K562 (cell line): ENCODE measurements around the gene STRIP1. TPM values are rescaled to one million over a fixed set of nuclear protein-coding genes. Genes with fewer than 3 reads are reported as not detected.

ENCODE experiments used
- ATAC-seq: fragments of 200-7000 bp; cut with Tn5 transposase; 3 replicates; pipeline ENCODE4 v1.9.1; 2020; ENCODE audit warnings: moderate library complexity
- BruUV-seq: library from RNA; stranded (reverse); fragments of 400-500 nt; replicated peaks from 2 replicates; lab custom pipeline; 2021; lab: Mats Ljungman, UMichigan
- CTCF ChIA-PET: fragments of 300-600 bp; formaldehyde crosslinking; extraction: SDS; loops from one replicate; lab custom pipeline; 2021; ENCODE audit warnings: low intra/inter-chr PET ratio; lab: Yijun Ruan, JAX
- POLR2A ChIA-PET: fragments of 300-600, 350-650 bp; sonication (Branson Sonifier 250); formaldehyde crosslinking; extraction: SDS; loops from one replicate; lab custom pipeline; 2021; ENCODE audit warnings: antibody characterized with exemption, inconsistent platforms; lab: Yijun Ruan, JAX
- DNase-seq, 4 experiments: peaks; one replicate each; pipeline versions ENCODE4 v3.0.0 to v3.0.0-alpha.2; 2011 to 2018; ENCODE audit warnings: low spot score in 3 of 4, mixed read lengths in 3 of 4; ENCODE audit errors: extremely low read depth in 1 of 4
- FAIRE-seq: peaks from 2 replicates; lab custom pipeline; 2011; peaks lifted over from hg19 to GRCh38; lab: Jason Lieb, UNC
- H2AFZ ChIP-seq: 2 replicates; pipeline ENCODE4 v1.6.0; 2011; ENCODE audit warnings: low read depth, low read length, control low read depth, inconsistent platforms
- H3K27ac ChIP-seq: fragments of 200-600 bp; 3 replicates; pipeline ENCODE4 v1.8.0; 2011; ENCODE audit warnings: low read depth, mild to moderate bottlenecking, control low read depth, inconsistent platforms, low read length, moderate library complexity, mixed read lengths; ENCODE audit errors: extremely low read depth
- H3K27me3 ChIP-seq, 2 experiments: fragments of 300-600 bp in 1 of 2; 2 replicates in 1 of 2; 3 replicates in 1 of 2; pipeline versions ENCODE4 v1.6.0 to v1.8.0; 2011; ENCODE audit warnings: inconsistent platforms in 2 of 2, low read length in 2 of 2, mild to moderate bottlenecking in 1 of 2, mixed read lengths in 1 of 2, moderate library complexity in 1 of 2; ENCODE audit not compliant: control insufficient read depth in 2 of 2, insufficient read depth in 2 of 2
- H3K36me3 ChIP-seq: fragments of 300-600 bp; 3 replicates; pipeline ENCODE4 v1.8.0; 2011; ENCODE audit warnings: mild to moderate bottlenecking, low read length, inconsistent platforms; ENCODE audit not compliant: control insufficient read depth, insufficient read depth
- H3K4me1 ChIP-seq, 2 experiments: fragments of 200-600 bp in 1 of 2; replicated peaks in 1 of 2; 2 replicates in 1 of 2; 3 replicates in 1 of 2; pipeline versions ENCODE4 v1.5.1 to v1.8.0; 2011; ENCODE audit warnings: inconsistent platforms in 2 of 2, low read length in 2 of 2, mild to moderate bottlenecking in 1 of 2, mixed read lengths in 1 of 2, moderate library complexity in 1 of 2; ENCODE audit not compliant: control insufficient read depth in 2 of 2, insufficient read depth in 2 of 2
- H3K4me2 ChIP-seq: 2 replicates; pipeline ENCODE4 v1.6.1; 2011; ENCODE audit warnings: low read length, control low read depth, inconsistent platforms, mixed read lengths; ENCODE audit not compliant: insufficient read depth
- H3K4me3 ChIP-seq: fragments of 200-600 bp; sonication (generic), shearing (Covaris generic); 2 replicates; pipeline ENCODE4 v1.5.1; 2016; ENCODE audit warnings: control low read depth, inconsistent platforms
- H3K79me2 ChIP-seq: fragments of 200-600 bp; 3 replicates; pipeline ENCODE4 v1.8.0; 2011; ENCODE audit warnings: low read length, inconsistent platforms; ENCODE audit not compliant: control insufficient read depth, insufficient read depth
- H3K9ac ChIP-seq, 2 experiments: 2 replicates each; pipeline versions ENCODE4 v1.6.0 to v1.6.1; 2011; ENCODE audit warnings: low read depth in 2 of 2, low read length in 2 of 2, control low read depth in 1 of 2, inconsistent platforms in 1 of 2, mild to moderate bottlenecking in 1 of 2, mixed read lengths in 1 of 2; ENCODE audit not compliant: insufficient read depth in 1 of 2
- H3K9me1 ChIP-seq: one replicate; pipeline ENCODE4 v1.6.0; 2011; ENCODE audit warnings: inconsistent platforms, mild to moderate bottlenecking, low read length, moderate library complexity; ENCODE audit not compliant: control insufficient read depth, insufficient read depth
- H3K9me3 ChIP-seq: replicated peaks from 2 replicates; pipeline ENCODE4 v1.5.1; 2011; ENCODE audit warnings: low read depth, low read length, inconsistent platforms; ENCODE audit not compliant: control insufficient read depth, insufficient read depth
- H4K20me1 ChIP-seq: replicated peaks from 2 replicates; pipeline ENCODE4 v1.6.1; 2011; ENCODE audit warnings: low read length, inconsistent platforms, mixed read lengths; ENCODE audit not compliant: control insufficient read depth, insufficient read depth
- ETV1 ChIP-seq: fragments of 450-650 bp; conservative IDR thresholded peaks from 2 replicates; pipeline ENCODE4 v1.6.1; 2016; ENCODE audit warnings: missing genetic modification characterization, control low read depth, low read depth, missing compliant biosample characterization
- NFIC ChIP-seq: fragments of 450-650 bp; IDR thresholded peaks from 2 replicates; pipeline ENCODE4 v1.6.1; 2017; ENCODE audit warnings: mild to moderate bottlenecking, inconsistent platforms
- NFIX ChIP-seq: fragments of 250-450 bp; sonication (Bioruptor Pico); IDR thresholded peaks from 2 replicates; pipeline ENCODE4 v1.4.0; 2020; ENCODE audit warnings: low read depth, mild to moderate bottlenecking, moderate library complexity
- POLR2A ChIP-seq: fragments of 450-650 bp; conservative IDR thresholded peaks from 2 replicates; pipeline ENCODE4 v1.6.1; 2016
- POLR2G ChIP-seq: fragments of 200-400 bp; formaldehyde crosslinking; IDR thresholded peaks from 2 replicates; pipeline ENCODE4 v1.6.1; 2017; ENCODE audit warnings: low read depth, mild to moderate bottlenecking, antibody characterized with exemption, low read length, moderate library complexity
- WGBS: fragments of 100-300 bp; shearing (Covaris generic); methylation state at CpG from one replicate; pipeline ENCODE4 v1.1.6; 2016; ENCODE audit warnings: low coverage, mixed read lengths; ENCODE audit not compliant: insufficient coverage; ENCODE audit errors: missing lambda C conversion rate; 5-methylcytosine and 5-hydroxymethylcytosine counted together
- in situ Hi-C: fragments of 300-500 bp; cut with MboI; formaldehyde crosslinking; loops from 4 replicates; pipeline ENCODE4 v1.15.0; 2018; ENCODE audit warnings: inconsistent platforms, mixed read lengths
- intact Hi-C: fragments of 100-400 bp; cut with micrococcal nuclease; formaldehyde crosslinking; loops from 2 replicates; pipeline ENCODE4 v1.14.2; 2022
- polyA plus RNA-seq, 8 experiments: library from polyadenylated mRNA; depleted of rRNA in 4 of 8; stranded (reverse) in 5 of 8; unstranded in 3 of 8; fragments of >200 nt; fragmentation: Nextera tagmentation in 2 of 8; fragmentation: Illumina TruSeq in 1 of 8; extraction: Ambion mirVana in 2 of 8; extraction: Trizol in 1 of 8; gene quantifications; 2 replicates each; pipeline versions ENCODE4 v1.2.1 to v1.2.3, GENCODE V29; 2011 to 2014; ENCODE audit warnings: inconsistent platforms in 1 of 8, missing spikeins in 1 of 8
- total RNA-seq, 7 experiments: library from RNA; depleted of rRNA in 6 of 7; stranded (reverse); fragments of >200 nt in 6 of 7; fragmentation: Illumina TruSeq in 2 of 7; extraction: Trizol in 2 of 7; gene quantifications; 2 replicates each; pipeline versions ENCODE4 v1.2.1 to v1.2.3, GENCODE V29; 2011 to 2021; ENCODE audit warnings: low replicate concordance in 1 of 7
- TF ChIP-seq, protein P1 (sequence below): fragments of 450-650 bp; formaldehyde crosslinking; IDR thresholded peaks from 2 replicates; pipeline ENCODE4 v1.4.0; 2020; ENCODE audit warnings: mild to moderate bottlenecking, mixed read lengths

The STRIP1 gene
- total and polyA plus RNA-seq, 9 of the 15 experiments (the other 6 are each of a cell fraction or from before 2014, with no cell fraction given), result 9.9 to 42.3 (median 32.0) TPM

DNA sequence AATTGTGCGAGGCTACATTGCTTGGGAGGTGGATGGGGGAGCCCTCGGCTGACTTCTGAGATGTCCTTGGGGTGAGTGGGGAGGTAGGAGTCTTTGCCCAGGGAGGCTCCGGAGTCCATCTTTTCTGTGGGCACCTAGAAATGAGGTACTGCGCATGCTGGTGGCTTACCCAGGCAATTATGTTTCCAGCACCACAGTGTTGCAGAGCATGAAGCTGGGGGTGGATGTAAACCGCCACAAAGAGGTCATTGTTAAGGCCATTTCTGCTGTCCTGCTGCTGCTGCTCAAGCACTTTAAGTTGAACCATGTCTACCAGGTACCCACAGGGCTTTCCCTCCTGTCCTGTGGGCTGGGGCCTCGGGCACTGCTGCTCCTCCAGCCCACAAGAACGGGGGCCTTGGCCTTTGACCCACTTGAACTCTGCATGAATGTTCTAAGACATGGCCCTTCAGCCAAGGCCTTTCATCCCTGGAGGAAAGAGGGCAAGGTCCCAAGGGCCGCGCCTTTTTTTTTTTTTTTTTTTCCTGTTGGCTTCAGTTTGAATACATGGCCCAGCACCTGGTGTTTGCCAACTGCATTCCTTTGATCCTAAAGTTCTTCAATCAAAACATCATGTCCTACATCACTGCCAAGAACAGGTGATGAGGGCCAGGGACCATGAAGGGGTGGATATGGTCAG lies 14.6 kb downstream of the STRIP1 start (continued):
- no peak for TF ChIP-seq ETV1 (tag)

DNA sequence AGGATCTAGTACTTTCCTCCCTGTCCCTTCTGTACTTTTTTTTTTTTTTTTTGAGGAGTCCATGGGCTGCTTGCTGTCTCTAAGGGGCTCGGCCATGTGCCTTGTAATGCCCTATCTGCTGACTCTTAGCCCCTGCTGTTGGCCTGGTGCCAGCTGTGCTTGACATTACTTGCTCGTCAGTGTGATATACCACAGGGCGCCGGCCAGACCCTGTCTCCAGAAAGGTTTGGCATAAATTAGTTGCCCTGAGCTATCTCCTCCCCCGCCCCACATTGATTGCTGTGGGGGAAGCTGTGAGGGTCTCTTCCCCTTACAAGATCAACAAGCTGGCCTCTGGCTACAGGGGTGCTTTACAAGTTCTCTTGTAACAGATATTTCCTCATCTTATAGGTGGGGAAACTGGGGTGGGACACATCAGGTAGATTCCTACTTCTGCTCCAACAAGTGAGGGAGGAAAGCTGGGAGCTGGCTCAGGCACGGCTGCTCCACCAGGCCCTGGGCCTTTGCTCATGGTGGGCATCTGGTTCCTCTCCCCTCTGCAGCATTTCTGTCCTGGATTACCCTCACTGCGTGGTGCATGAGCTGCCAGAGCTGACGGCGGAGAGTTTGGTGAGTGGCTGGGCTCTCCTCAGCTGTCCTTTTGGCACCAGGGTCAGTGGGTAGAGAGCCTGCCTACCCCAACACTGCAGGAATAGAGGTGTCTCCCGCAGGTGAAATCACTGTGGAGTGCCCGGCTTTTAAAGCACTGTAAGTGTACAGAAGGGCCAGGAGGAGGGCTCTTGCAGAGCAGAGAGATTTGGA lies 15.6 kb downstream of the STRIP1 start:
- DNase-seq (no peak), FAIRE-seq (no peak), ATAC-seq (no peak)
- Histone ChIP-seq H3K4me2 (no peak overlapping the region), H3K4me1 (no peaks in the 10 kb centered on the region), H3K9me1 (no peaks in the 10 kb centered on the region), H3K79me2 (no peaks in the 10 kb centered on the region), H3K4me3 (no peak overlapping the region), H3K9me3 (no peaks in the 10 kb centered on the region), H2AFZ (no peak overlapping the region), H3K36me3 (peaks cover 97% of the 10 kb centered on the region), H3K9ac (0 out of 4 replicates have a peak overlapping the region, but pooled peaks of 1 of the 2 experiments have one; percentile 7), H3K27me3 (no peaks in the 10 kb centered on the region), H3K27ac (no peak overlapping the region), H4K20me1 (peaks cover 12% of the 10 kb centered on the region)
- TF ChIP-seq NFIC (peak; percentile 92), NFIX (CRISPR knock-in tag) (peak; percentile 51; the same call in 1 of the 2 replicates), POLR2A (0 out of 2 replicates have a peak, but pooled peaks have one; percentile 14), POLR2G (0 out of 2 replicates have a peak, but pooled peaks have one; percentile 35)
- TF ChIP-seq, protein P1, sequence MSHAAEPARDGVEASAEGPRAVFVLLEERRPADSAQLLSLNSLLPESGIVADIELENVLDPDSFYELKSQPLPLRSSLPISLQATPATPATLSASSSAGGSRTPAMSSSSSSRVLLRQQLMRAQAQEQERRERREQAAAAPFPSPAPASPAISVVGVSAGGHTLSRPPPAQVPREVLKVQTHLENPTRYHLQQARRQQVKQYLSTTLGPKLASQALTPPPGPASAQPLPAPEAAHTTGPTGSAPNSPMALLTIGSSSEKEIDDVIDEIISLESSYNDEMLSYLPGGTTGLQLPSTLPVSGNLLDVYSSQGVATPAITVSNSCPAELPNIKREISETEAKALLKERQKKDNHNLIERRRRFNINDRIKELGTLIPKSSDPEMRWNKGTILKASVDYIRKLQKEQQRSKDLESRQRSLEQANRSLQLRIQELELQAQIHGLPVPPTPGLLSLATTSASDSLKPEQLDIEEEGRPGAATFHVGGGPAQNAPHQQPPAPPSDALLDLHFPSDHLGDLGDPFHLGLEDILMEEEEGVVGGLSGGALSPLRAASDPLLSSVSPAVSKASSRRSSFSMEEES (CRISPR knock-in tag), result no peak
- ChIA-PET POLR2A (interaction anchor here (0.5 to 18.1 kb wide), 10 partner anchors 9 to 262 kb away, joined by 3 to 200 read pairs (median 4); partner anchors contain the start of gene STRIP1), CTCF (interaction anchor here (0.6 kb wide), 1 partner anchor 11 kb away, joined by 5 read pairs; no protein-coding TSS in a partner anchor)
- intact Hi-C loops, result loop anchor here (10.0 kb wide), 1 partner anchor 415 kb away; no protein-coding TSS in a partner anchor
- no TSS peak for BruUV-seq
- WGBS, result 81% methylated on average over 11 of the region's 11 CpGs
- in situ Hi-C loops, result loop anchor here (5.0 kb wide), 1 partner anchor 57 kb away; no protein-coding TSS in a partner anchor
